ENCODE results near the gene PNN. TPM values are rescaled to one million over a fixed set of nuclear protein-coding genes. Genes with fewer than 3 reads are reported as not detected.
"Not testable (repeated sequence)": the region's sequence is repeated elsewhere in the genome, so short reads cannot be mapped to it uniquely, and the experiment has no call there.

PNN gene
- total RNA-seq, 4 donors from 2014 or later: 19.6 to 43.1 (median 37.1) TPM

DNA sequence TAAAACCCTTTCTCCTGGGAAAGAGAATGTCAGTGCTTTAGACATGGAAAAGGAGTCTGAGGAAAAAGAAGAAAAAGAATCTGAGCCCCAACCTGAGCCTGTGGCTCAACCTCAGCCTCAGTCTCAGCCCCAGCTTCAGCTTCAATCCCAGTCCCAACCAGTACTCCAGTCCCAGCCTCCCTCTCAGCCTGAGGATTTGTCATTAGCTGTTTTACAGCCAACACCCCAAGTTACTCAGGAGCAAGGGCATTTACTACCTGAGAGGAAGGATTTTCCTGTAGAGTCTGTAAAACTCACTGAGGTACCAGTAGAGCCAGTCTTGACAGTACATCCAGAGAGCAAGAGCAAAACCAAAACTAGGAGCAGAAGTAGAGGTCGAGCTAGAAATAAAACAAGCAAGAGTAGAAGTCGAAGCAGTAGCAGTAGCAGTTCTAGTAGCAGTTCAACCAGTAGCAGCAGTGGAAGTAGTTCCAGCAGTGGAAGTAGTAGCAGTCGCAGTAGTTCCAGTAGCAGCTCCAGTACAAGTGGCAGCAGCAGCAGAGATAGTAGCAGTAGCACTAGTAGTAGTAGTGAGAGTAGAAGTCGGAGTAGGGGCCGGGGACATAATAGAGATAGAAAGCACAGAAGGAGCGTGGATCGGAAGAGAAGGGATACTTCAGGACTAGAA, 6.1 kb downstream of the PNN start:
- ATAC-seq: no peak
- TF ChIP-seq POLR2A (IDR thresholded peaks at IDR 0.05) (peak in 1 of 2 donors; percentile 21), EP300 (IDR thresholded peaks at IDR 0.05) (no peak)
- Histone ChIP-seq H3K9me3 (no peaks in the 10 kb centered on the region), H3K36me3 (peaks cover 14 to 89% of the 10 kb centered on the region in 2 donors), H3K27me3 (no peaks in the 10 kb centered on the region), H3K4me1 (peaks cover 5 to 25% (median 8%) of the 10 kb centered on the region in 3 donors), H3K4me3 (no peak overlapping the region), H3K27ac (no peak overlapping the region)
- 88 to 93% methylated on average over 5 to 7 of the region's 7 CpGs for WGBS, 2 donors (ENCODE audit: low coverage in 1 of 2)

DNA sequence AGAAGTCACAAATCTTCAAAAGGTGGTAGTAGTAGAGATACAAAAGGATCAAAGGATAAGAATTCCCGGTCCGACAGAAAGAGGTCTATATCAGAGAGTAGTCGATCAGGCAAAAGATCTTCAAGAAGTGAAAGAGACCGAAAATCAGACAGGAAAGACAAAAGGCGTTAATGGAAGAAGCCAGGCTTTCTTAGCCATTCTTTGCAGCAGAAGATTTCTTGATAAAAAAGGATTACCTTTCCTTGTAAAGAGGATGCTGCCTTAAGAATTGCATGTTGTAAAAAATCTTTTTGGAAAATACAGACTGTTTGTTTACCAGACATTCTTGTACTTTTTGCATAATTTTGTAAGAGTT, 6.6 kb downstream of the PNN start:
- no peak for ATAC-seq
- WGBS, 2 donors (ENCODE audit: low coverage in 1 of 2): 76 to 84% methylated on average over 3 to 5 of the region's 5 CpGs
- H3K4me1 ChIP-seq: peaks cover under 1 to 20% (median 3%) of the 10 kb centered on the region in 3 donors
- no peak overlapping the region for H3K27ac ChIP-seq
- TF ChIP-seq EP300 (IDR thresholded peaks at IDR 0.05) (no peak), POLR2A (IDR thresholded peaks at IDR 0.05) (no peak), POLR2AphosphoS5 (IDR thresholded peaks at IDR 0.05) (no peak)
- TF ChIP-seq, protein P1, sequence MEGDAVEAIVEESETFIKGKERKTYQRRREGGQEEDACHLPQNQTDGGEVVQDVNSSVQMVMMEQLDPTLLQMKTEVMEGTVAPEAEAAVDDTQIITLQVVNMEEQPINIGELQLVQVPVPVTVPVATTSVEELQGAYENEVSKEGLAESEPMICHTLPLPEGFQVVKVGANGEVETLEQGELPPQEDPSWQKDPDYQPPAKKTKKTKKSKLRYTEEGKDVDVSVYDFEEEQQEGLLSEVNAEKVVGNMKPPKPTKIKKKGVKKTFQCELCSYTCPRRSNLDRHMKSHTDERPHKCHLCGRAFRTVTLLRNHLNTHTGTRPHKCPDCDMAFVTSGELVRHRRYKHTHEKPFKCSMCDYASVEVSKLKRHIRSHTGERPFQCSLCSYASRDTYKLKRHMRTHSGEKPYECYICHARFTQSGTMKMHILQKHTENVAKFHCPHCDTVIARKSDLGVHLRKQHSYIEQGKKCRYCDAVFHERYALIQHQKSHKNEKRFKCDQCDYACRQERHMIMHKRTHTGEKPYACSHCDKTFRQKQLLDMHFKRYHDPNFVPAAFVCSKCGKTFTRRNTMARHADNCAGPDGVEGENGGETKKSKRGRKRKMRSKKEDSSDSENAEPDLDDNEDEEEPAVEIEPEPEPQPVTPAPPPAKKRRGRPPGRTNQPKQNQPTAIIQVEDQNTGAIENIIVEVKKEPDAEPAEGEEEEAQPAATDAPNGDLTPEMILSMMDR (IDR thresholded peaks at IDR 0.05): no peak
- H3K27me3 ChIP-seq: no peaks in the 10 kb centered on the region
- H3K9me3 ChIP-seq: no peaks in the 10 kb centered on the region
- H3K4me3 ChIP-seq: no peak overlapping the region
- peaks cover 14 to 86% of the 10 kb centered on the region in 2 donors for H3K36me3 ChIP-seq

DNA sequence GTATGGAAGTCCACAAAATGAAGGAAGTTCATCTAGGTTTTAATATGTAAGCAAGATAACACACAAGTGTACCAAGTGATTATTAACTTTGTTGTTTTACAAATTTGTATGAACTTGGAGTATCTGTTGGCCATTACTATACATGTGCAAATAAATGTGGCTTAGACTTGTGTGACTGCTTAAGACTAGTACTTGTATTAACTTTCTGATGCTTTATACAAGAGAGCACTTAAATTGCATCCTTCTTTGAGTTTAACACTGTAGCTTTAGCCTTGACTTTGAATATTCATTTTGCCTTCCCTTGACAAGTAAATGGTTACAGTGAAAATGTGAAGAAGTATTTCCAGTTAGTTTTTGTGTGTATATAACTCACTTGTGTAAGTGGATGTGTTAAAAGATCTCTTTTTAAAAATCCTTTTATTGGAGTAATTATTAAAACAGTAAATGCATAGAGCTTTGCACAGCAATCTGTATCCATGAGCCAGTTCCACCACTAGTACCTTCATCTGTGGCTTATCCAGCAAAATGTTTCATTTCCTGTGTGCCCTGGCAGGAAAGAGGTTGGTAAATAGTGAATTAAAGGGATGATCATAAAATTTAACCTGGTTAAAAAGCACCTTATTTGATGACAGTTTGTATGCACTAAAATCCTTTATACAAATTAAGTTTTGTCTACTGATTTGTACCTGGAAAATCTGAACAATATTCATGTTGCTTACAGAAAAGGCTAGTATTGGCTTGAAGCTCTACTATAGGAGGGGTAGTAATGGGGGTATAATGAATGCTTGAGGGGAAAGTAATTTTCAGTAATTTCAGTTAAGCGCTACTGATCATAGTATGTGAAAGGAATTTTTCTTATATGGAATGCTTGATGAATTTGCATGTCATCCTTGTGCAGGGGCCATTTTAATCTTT, 8.0 kb downstream of the PNN start:
- peaks cover 0 to 9% (median 0%) of the 10 kb centered on the region in 3 donors for H3K4me1 ChIP-seq
- H3K9me3 ChIP-seq: no peaks in the 10 kb centered on the region
- TF ChIP-seq POLR2A (IDR thresholded peaks at IDR 0.05): no peak
- TF ChIP-seq, protein P1 (IDR thresholded peaks at IDR 0.05): no peak
- no peak for TF ChIP-seq POLR2AphosphoS5 (IDR thresholded peaks at IDR 0.05)
- no peak for TF ChIP-seq EP300 (IDR thresholded peaks at IDR 0.05)
- ATAC-seq: no peak
- H3K36me3 ChIP-seq: peaks cover 9 to 73% of the 10 kb centered on the region in 2 donors
- no peak overlapping the region for H3K27ac ChIP-seq
- WGBS, 2 donors (ENCODE audit: low coverage in 1 of 2): 80 to 93% methylated on average over 1 of the region's 1 CpG
- no peak overlapping the region for H3K4me3 ChIP-seq
- no peaks in the 10 kb centered on the region for H3K27me3 ChIP-seq

DNA sequence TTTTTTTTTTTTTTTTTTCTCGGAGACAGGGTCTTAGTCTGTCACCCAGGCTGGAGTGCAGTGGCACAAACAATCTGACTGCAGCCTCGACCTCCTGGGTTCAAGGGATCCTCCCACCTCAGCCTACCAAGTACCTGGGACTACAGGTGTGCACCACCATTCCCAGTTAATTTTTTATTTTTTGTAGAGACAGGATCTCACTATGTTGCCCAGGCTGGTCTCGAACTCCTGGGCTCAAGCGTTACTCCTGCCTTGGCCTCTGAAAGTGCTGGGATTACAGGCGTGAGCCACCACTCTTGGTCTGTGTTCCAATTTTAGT, 8.6 kb downstream of the PNN start:
- 83 to 100% methylated on average over 1 to 3 of the region's 5 CpGs for WGBS, 2 donors (ENCODE audit: low coverage in 1 of 2)
- not testable (repeated sequence) for H3K27me3 ChIP-seq, H3K27ac ChIP-seq, H3K9me3 ChIP-seq, ATAC-seq, H3K4me1 ChIP-seq, H3K4me3 ChIP-seq
- peaks cover 9 to 67% of the 10 kb centered on the region in 2 donors for H3K36me3 ChIP-seq

DNA sequence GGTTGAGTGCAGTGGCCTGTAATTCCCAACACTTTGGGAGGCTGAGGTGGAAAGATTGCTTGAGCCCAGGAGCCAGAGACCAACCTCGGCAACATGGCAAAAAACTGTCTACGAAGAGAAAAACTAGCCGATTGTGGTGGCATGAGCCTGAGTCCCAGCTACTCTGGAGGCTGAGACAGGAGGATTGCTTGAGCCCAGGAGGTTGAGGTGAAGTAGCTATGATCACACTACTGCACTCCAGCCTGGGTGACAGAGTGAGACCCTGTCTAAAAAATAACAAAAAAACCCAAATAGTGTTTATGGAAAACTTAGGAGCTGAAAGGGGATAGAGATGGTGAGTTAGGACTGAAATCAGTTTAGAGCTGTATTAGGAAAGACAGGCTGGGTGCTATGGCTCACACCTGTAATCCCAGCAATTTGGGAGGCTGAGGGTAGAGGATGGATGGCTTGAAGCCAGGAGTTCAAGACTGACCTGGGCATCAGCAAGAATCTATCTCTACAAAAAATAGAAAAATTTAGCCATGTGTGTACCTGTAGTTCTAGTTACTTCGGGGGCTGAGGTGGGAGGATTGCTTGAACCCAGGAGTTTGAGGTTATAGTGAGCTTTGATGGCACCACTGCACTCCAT, 9.7 kb downstream of the PNN start:
- no peak overlapping the region for H3K4me3 ChIP-seq
- H3K27me3 ChIP-seq: no peaks in the 10 kb centered on the region
- no peak for ATAC-seq
- peaks cover 0 to 5% (median 0%) of the 10 kb centered on the region in 3 donors for H3K4me1 ChIP-seq
- peaks cover 9 to 56% of the 10 kb centered on the region in 2 donors for H3K36me3 ChIP-seq
- no peaks in the 10 kb centered on the region for H3K9me3 ChIP-seq
- TF ChIP-seq POLR2AphosphoS5 (IDR thresholded peaks at IDR 0.05): no peak
- no peak overlapping the region for H3K27ac ChIP-seq
- WGBS, 2 donors (ENCODE audit: low coverage in 1 of 2): 100% methylated on average over 2 of the region's 4 CpGs; no CpG with 5 or more reads in 1 of the 2 donors

DNA sequence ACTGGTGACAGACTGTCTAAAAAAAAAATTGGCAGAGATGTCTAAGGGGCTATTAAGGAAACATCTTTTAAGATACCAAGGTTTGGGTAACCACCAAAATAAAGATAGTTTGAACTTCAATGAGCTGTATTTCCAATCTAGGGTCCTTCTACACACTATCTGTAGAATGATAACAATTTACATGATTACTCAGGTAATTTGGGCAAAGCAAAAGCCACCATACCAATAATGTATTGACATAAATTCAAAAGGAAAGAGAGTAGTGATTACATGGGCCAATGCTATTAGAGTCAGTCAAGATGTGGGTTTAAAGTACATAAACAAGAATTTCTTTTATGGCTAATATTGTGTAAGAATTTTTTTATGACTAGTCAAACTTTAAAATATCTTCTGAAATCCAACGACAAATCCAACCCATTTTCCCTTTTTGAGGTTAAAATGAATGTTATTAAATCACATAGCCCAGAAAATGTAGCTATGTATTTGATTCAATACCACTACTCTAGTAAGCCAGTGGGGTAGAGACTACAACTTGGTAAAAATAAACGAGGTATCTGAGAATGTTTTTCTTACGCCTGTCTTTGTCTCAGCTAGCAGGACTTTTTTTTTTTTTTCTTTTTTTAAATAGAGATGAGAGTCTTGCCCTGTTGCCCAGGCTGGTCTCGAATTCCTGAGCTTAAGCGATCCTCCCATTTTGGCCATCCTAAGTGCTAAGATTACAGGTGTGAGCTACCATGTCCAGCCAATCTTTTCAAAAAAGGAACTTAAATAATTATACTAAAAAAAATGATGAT, 10.4 kb downstream of the PNN start:
- peaks cover 0 to 4% (median 0%) of the 10 kb centered on the region in 3 donors for H3K4me1 ChIP-seq
- H3K27me3 ChIP-seq: no peaks in the 10 kb centered on the region
- H3K4me3 ChIP-seq: no peak overlapping the region
- WGBS, 2 donors (ENCODE audit: low coverage in 1 of 2): 78 to 90% methylated on average over 3 to 4 of the region's 5 CpGs
- H3K27ac ChIP-seq: no peak overlapping the region
- peaks cover 9 to 49% of the 10 kb centered on the region in 2 donors for H3K36me3 ChIP-seq
- TF ChIP-seq EP300 (IDR thresholded peaks at IDR 0.05) (no peak), POLR2AphosphoS5 (IDR thresholded peaks at IDR 0.05) (no peak)
- no peaks in the 10 kb centered on the region for H3K9me3 ChIP-seq
- no peak for ATAC-seq

All from gastroesophageal sphincter (tissue), 4 donors.